HepG2 (cell line): ENCODE data around the gene RGS19. TPM values are rescaled to one million over a fixed set of nuclear protein-coding genes. Genes with fewer than 3 reads are reported as not detected.

Source experiments
- ETV6 ChIP-seq: sonication (generic); formaldehyde crosslinking; conservative IDR thresholded peaks from 2 replicates; pipeline ENCODE4 v1.4.0; 2020; ENCODE audit warnings: missing genetic modification reagents
- FOXO1 ChIP-seq: sonication (generic); formaldehyde crosslinking; IDR thresholded peaks from 2 replicates; pipeline ENCODE4 v1.4.0; 2020; ENCODE audit warnings: missing genetic modification reagents
- MATR3 ChIP-seq: sonication (generic); formaldehyde crosslinking; IDR thresholded peaks from 2 replicates; pipeline ENCODE4 v1.4.0; 2020; ENCODE audit warnings: missing genetic modification reagents
- TCF12 ChIP-seq, 2 experiments: fragments of 450-650 bp in 1 of 2; sonication (generic) in 1 of 2; formaldehyde crosslinking in 1 of 2; IDR thresholded peaks; 2 replicates each; pipeline versions ENCODE4 v1.6.1 to v1.8.0; 2017 to 2022; ENCODE audit warnings: antibody characterized with exemption in 1 of 2, mild to moderate bottlenecking in 1 of 2, missing genetic modification reagents in 1 of 2, moderate library complexity in 1 of 2
- ZBTB14 ChIP-seq: sonication (generic); formaldehyde crosslinking; IDR thresholded peaks from 2 replicates; pipeline ENCODE4 v1.4.0; 2020; ENCODE audit warnings: missing genetic modification reagents
- ZBTB7B ChIP-seq: sonication (generic); formaldehyde crosslinking; IDR thresholded peaks from 2 replicates; pipeline ENCODE4 v1.4.0; 2020; ENCODE audit warnings: missing genetic modification reagents
- ZEB1 ChIP-seq: IDR thresholded peaks from 2 replicates; pipeline ENCODE4 v1.6.1; 2012; ENCODE audit warnings: mild to moderate bottlenecking, low read depth, inconsistent platforms; ENCODE audit not compliant: insufficient replicate concordance
- ZNF318 ChIP-seq: sonication (generic); formaldehyde crosslinking; IDR thresholded peaks from 2 replicates; pipeline ENCODE4 v1.4.0; 2020; ENCODE audit warnings: mild to moderate bottlenecking, missing genetic modification reagents
- ZNF574 ChIP-seq: sonication (generic); formaldehyde crosslinking; IDR thresholded peaks from 2 replicates; pipeline ENCODE4 v1.4.0; 2020; ENCODE audit warnings: missing genetic modification reagents
- ZNF724P ChIP-seq: sonication (generic); formaldehyde crosslinking; IDR thresholded peaks from 2 replicates; pipeline ENCODE4 v1.8.0; 2022; ENCODE audit warnings: missing genetic modification reagents, borderline replicate concordance
- ZNF761 ChIP-seq: sonication (generic); formaldehyde crosslinking; conservative IDR thresholded peaks from 2 replicates; pipeline ENCODE4 v1.4.0; 2020; ENCODE audit warnings: mild to moderate bottlenecking, missing genetic modification reagents
- ZXDC ChIP-seq: sonication (generic); formaldehyde crosslinking; IDR thresholded peaks from 2 replicates; pipeline ENCODE4 v1.5.0; 2020; ENCODE audit warnings: mild to moderate bottlenecking, missing genetic modification reagents
- polyA plus RNA-seq, 8 experiments: library from polyadenylated mRNA; depleted of rRNA in 3 of 8; stranded (reverse) in 7 of 8; unstranded in 1 of 8; fragments of >200 nt; fragmentation: Illumina TruSeq in 4 of 8; extraction: Trizol in 4 of 8; gene quantifications; 2 replicates each; pipeline versions ENCODE4 v1.2.1 to v1.2.3, GENCODE V29; 2011 to 2016; ENCODE audit warnings: low read depth in 4 of 8, missing spikeins in 1 of 8, mixed read lengths in 1 of 8; ENCODE audit not compliant: insufficient read depth in 1 of 8
- total RNA-seq, 5 experiments: library from RNA; depleted of rRNA; stranded (reverse); fragments of >200 nt; fragmentation: Illumina TruSeq; extraction: Trizol; gene quantifications; 2 replicates each; pipeline ENCODE4 v1.2.3, GENCODE V29; 2016; ENCODE audit warnings: low read depth in 1 of 5

Gene RGS19
- total and polyA plus RNA-seq, 2 of the 13 experiments (the other 11 are each of a cell fraction or from before 2014, with no cell fraction given) = 10.7 to 11.9 TPM

GRCh38 chr20:64057628-64058498 lies 21.5 kb downstream of the RGS19 start (continued):
- TF ChIP-seq ZNF574 (CRISPR knock-in tag) (peak; percentile 80), ETV6 (no peak; the same call in 1 of the 2 replicates), ZBTB7B (peak; percentile 97), ZBTB14 (CRISPR knock-in tag) (0 out of 2 replicates have a peak, but pooled peaks have one; percentile 39), ZEB1 (peak; percentile 36), ZNF724P (CRISPR knock-in tag) (0 out of 2 replicates have a peak, but pooled peaks have one; percentile 71), FOXO1 (CRISPR knock-in tag) (peak; percentile 65; the same call in 1 of the 2 replicates), MATR3 (0 out of 2 replicates have a peak, but pooled peaks have one; percentile 16), ZNF318 (no peak), ZNF761 (CRISPR knock-in tag) (0 out of 2 replicates have a peak, but pooled peaks have one; percentile 55), TCF12 (IDR thresholded peaks at IDR 0.05) (no peak), TCF12 (CRISPR knock-in tag; IDR thresholded peaks at IDR 0.05) (peak; percentile 69; the same call in 1 of the 2 replicates), ZXDC (CRISPR knock-in tag) (0 out of 2 replicates have a peak, but pooled peaks have one; percentile 77)
